SW480 (cell line): ENCODE measurements around the gene TBX6.
"Not testable (repeated sequence)": the region's sequence is repeated elsewhere in the genome, so short reads cannot be mapped to it uniquely, and the experiment has no call there.

ENCODE experiments used
- DNase-seq: peaks from one replicate; pipeline ENCODE4 v3.0.0-alpha.2; 2016; ENCODE audit warnings: low spot score

The TBX6 gene

DNA sequence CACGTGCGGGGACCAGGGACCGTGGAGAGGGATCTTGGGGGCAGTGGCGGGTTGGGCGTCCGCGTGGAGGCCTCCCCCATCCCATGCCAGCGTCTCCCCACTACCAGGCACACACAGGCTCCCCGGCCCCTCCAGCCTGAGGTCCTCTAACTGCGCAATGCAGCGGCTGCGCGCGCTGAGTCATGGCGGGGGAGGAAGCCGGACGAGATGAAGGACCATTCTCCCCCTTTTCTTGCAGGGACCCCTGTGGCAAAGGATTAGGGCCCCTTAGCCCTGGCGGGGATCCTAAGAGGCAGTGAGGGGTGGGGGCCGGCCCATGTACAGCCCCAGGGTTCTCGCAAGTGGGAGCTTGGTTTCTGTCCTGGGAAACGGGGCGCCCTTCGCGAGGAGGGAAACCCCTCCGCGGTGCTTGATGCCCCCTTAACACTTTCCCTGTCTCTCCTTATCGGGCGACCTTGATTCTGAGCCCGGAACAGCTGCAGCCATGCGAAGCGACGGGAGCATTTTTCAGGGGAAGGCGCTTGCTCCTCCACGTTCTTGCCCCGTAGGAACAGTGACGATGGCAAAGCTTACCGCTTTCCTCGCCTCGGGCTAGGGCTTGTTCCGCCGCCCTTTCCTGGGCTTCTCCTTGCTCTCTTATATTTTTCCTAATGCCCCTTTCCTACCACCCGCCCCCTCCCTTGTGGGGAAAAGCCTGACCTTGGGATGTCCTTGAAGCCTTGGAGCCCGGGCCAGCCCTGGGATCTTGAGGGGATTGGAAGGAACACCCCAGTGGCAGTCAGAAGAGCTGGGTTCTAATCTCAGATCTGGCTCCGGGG is 25.6 kb downstream of the TBX6 start:
- no peak for DNase-seq

DNA sequence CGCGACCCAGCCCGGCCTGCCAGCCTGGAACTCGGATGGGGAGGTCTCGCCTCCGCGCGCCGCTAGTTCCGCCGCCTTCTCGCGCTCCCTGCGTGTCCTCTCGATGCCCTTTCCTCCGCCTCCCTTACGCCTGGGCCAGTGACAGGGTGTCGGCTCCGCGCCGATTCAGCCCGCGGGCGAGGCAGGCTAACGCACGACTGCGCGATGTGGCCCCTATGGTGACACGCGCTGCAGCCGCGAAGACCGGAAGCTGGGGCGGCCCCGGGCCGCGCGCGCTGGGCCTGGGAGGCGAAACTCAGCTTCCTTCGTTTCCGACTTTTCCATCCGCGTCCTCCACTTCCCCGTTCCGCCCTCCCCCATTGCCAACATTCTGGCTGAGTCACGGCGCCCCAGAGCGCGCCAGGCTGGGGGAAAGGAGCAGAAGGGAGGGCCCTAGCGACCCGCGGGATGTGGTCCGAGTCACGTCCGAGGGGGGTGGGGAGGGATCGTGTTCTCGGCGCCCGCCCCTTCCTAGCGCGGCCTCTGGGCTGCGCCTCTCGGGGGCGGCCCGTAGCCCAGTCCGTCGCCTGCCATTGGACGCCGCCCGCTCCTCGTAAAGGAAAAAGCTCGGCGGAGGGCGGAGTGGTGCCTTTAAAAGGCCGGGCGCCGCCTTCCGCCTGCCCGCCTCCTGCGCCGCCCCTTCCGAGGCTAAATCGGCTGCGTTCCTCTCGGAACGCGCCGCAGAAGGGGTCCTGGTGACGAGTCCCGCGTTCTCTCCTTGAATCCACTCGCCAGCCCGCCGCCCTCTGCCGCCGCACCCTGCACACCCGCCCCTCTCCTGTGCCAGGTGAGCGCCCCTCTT is 26.4 kb downstream of the TBX6 start, which contains the start of gene ALDOA:
Gene ALDOA (plus strand): TSS at position 659 of the 841 bp plus-strand sequence. CDS start 1,138 bp downstream, outside the sequence.
- DNase-seq, result peak; percentile 96

- no peak for DNase-seq
Observed at GRCh38 chr16:30064729-30065101, 27.0 kb downstream of the TBX6 start.

GRCh38 chr16:30063893-30064728 is 27.6 kb downstream of the TBX6 start:
- DNase-seq, result peak; percentile 70

DNA sequence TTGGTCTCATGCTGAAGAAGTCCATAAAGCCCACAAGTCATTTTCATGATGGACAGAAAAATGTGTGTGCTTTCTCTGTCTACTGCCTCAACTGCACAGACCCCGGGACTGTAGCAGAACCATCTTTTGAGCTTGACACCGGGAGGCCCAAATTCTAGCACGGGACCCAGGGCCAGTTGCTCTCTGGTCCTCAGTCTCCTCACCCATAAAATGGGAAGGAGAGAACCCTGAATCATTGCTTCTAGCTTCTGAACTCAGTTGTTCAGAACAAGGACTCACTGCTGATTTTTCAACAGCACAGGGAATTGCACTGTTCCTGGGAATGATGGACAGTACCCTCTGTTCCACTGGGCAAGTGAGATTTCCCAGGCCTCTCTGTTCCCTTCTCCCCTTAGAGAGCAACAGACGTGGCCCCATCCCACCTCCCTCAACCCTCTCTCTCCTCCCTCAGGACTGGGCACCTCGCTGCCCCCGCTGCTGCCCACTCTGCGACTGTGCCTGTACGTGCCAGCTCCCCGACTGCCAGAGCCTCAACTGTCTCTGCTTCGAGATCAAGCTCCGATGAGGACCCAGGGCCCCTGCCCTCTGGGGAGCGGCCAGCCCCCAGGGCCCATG is 28.3 kb downstream of the TBX6 start:
- DNase-seq, result no peak

DNA sequence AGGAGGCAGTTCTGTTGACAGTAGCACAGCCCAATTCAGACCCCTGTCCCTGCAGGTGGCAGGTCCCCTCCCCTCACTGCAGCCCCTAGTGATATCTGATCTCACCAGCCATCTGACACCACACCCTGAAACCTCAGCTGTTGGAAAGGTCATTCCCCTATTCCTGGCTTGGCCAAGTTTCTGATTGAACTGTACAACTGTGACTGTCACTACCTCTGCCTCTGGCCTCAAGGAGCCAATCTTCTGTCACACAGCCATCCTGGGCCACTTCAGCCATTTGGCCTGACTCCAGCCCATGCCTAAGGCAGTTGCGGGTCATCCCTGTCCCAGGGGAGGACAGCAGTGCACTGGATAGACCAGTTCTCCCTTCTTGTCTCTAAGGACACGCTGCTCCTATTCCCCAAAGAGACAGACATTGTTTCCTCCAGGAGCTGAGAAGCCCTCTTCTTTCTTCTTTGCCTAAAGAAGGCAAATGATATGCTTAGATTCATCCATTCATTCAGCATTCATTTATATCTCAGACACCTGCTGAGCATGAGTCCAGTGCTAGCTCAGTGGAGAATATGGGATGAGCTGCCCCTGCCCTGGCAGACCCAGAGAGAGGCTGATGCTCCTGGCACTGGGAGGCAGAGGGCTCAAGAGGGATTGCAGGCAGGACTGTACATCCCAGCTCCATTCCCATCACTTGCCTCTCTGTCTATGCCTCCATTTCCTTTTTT is 30.7 kb downstream of the TBX6 start:
- no peak for DNase-seq

DNA sequence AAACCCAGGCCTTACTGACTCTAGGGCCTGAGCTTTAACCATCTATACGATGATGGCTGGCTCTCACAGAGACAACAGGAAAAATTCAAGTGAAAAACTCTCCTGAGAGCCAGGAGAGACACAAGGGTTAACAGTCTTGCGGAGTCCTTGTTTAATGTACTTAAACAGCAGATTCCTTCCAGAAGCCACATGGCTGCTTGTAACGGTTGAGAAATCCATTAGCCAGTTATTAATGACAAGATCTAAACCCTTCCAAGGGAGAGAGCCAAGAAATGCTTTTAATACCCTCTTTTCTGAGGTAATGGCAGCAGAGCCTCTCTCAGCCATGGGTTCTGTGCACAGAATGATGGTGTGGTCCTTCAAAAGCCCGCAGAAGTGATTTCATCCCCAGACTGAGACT is 31.4 kb downstream of the TBX6 start:
- DNase-seq, result no peak

GRCh38 chr16:30054959-30055553 is 36.7 kb downstream of the TBX6 start:
- DNase-seq, result no peak

DNA sequence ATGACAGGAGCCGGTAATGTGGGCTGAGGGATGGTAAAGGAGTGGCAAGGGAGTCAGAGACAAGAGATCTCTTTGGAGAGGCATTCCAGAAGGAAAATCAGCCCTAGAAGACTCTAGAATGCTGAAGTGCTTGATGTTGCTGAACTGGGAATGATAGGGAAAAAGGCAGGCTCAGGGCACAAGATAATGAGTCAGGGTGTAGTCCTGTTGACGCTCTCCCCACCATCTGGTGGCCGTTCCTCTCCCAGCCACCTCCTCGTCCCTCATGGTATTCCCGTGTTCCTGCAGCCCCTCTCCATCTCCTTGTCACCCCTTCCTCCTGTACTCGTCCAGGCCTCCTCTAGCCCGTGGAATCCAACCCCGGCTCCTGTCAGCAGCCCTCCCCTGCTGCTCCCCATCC is 37.3 kb downstream of the TBX6 start:
- DNase-seq, result no peak

- DNase-seq, result peak; percentile 17
Observed at GRCh38 chr16:30053376-30054015, 38.2 kb downstream of the TBX6 start.

DNA sequence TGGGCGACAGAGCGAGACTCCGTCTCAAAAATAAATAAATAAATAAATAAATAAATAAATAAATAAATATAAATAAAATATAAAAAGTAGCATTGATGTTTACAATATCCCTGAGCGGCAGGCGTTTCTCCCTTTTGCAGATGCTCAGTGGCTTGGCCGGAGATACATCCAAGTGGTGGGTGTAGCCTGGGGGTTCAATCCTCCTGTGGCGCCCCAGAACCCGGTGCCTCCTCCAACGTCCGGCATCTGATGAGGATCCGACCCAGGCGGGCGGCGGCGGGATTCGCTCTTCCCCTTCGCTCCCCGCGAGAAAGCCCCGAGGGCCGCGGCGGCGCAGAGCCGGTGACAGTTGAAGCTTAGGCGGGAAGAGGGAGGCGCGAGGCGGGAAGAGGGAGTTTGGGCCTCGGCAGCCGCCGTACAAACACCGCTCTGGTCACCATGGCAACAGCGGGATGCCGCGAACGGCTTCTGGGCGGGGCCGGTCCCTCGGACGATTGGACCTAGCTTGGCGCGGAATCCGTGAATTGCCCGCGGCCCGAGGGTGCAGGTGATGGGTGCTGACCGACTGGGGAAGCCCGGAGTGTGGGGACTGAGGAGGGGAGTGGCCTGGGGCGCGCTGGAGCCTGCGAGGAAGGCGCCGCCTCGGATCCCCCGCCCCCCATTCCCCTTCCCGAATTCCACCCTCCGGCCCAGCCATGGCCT is 38.9 kb downstream of the TBX6 start:
- peak; percentile 85 for DNase-seq

DNA sequence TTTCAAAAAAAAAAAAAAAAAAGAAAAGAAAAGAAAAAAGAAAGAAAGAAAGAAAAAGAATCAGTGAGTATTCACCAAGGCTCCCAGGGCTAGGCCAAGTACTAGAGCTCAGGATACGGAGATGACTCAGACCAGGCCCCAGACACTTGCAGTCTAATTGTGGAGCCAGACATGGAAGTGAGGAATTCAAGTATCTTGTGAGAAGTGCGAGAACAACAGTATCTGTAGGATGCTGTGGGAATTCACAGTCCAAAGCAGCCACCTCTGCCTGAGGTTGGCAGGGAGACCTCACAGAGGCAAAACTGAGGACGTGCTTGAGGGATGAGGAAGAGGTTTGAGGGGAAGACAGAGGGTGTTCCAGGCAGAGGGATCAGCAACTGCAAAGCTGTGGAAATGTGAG is 40.2 kb downstream of the TBX6 start:
- no peak for DNase-seq

GRCh38 chr16:30049871-30050270 is 41.9 kb downstream of the TBX6 start:
- no peak for DNase-seq

DNA sequence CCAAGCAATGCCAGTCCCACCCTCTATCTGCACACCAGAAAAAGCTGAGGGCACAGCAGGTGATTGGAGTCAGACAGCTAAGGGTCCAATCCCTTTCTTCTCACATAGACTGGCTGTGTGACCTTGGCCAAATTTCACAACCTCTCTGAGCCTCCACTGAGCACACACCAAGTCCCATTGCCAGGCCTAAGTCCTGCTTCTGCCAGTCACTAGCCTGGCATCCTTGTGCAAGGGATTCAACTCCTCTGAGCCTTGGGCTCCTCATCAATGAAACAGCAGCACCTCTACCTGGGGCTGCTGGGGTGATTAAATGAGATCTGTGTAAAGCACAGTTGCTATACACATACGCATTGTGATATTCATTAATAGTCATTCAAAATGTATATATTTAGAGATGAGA is 45.1 kb downstream of the TBX6 start:
- DNase-seq, result no peak

- no peak for DNase-seq
Observed at GRCh38 chr16:30046178-30046577, 45.5 kb downstream of the TBX6 start.

- DNase-seq, result no peak
Observed at GRCh38 chr16:30041841-30042240, 49.9 kb downstream of the TBX6 start.

- not testable (repeated sequence) for DNase-seq
Observed at GRCh38 chr16:30040690-30041089, 51.0 kb downstream of the TBX6 start.

- no peak for DNase-seq
Observed at GRCh38 chr16:30040221-30040620, 51.5 kb downstream of the TBX6 start.
